Measurements from ENCODE around the gene AFF4.

AFF4 gene

DNA sequence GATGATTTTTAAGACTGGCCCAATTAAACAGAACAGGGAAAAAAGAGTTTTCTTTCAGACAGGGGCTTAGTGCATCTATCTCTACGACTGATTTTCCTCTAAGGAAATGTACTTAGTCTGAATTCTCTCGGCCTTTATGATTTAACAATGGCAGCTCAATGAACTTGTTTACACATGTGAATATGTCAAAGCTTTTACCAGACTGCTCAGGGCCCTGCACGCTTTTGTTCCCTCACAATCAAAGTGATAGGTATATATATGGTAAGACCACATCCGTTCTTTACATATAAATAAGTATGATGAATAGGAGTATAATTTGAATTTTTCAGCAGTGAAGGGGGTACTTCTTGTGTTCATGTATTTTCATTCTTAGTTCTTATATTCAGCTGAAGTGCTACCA lies 62.4 kb downstream of the AFF4 start:
- H3K36me3 ChIP-seq (ENCODE audit: control insufficient read depth, insufficient read depth, low read length), result peaks cover 21% of the 10 kb centered on the region

DNA sequence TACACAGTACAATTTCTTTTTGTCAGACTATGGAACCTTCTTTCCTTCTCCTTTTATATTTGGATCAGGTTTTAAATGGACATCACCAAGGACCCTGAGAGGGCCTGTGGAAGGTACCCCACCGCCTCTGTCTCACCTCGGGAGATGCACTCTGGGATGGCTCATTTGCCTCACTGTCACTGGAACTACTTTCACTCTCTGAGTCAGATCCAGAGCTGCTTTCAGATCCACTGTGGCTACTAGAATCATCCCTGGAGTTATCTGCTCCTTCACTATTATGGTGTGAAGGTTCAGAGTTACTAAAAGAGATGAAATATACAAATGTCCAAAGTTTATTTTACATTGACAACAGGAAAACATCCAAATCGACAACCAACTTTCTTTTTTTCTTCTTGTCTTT lies 65.3 kb downstream of the AFF4 start:
- no peak overlapping the region for H3K4me3 ChIP-seq (ENCODE audit: low read length)
- no peaks in the 10 kb centered on the region for H3K27me3 ChIP-seq (ENCODE audit: control insufficient read depth, insufficient read depth, low read length)
- peaks cover 30% of the 10 kb centered on the region for H3K36me3 ChIP-seq (ENCODE audit: control insufficient read depth, insufficient read depth, low read length)
- no peak overlapping the region for H3K9ac ChIP-seq (ENCODE audit: low read length)
- no peak overlapping the region for H3K27ac ChIP-seq (ENCODE audit: low read depth, low read length)
- H3K4me1 ChIP-seq (ENCODE audit: control insufficient read depth, insufficient read depth, low read length), result no peaks in the 10 kb centered on the region

More for the DNA sequence above, 62.4 kb downstream of the AFF4 start:
- Histone ChIP-seq H3K9ac (ENCODE audit: low read length) (no peak overlapping the region), H3K4me1 (ENCODE audit: control insufficient read depth, insufficient read depth, low read length) (no peaks in the 10 kb centered on the region), H3K27ac (ENCODE audit: low read depth, low read length) (no peak overlapping the region), H3K27me3 (ENCODE audit: control insufficient read depth, insufficient read depth, low read length) (no peaks in the 10 kb centered on the region), H3K4me3 (ENCODE audit: low read length) (no peak overlapping the region)

DNA sequence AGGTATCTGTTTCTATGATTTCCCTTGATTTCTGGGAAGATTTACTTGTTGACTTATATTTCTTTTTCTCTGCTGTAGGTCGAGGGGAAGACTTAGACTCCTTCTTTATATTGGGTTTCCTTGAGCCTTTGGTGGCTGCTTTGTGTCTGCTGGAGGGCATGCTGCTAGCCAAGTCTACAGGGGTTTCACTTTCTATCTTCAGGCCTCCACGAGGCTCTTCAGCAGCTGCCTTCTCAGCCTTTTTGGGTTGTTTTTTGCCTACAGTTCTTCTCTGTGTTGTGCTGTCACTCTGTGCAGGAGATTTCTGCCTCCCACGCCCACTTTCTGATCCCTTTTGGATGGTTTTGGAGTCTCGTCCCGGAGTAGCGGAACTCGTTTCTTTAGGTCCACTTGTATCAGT lies 66.7 kb downstream of the AFF4 start:
- Histone ChIP-seq H3K4me3 (ENCODE audit: low read length) (no peak overlapping the region), H3K27ac (ENCODE audit: low read depth, low read length) (no peak overlapping the region), H3K27me3 (ENCODE audit: control insufficient read depth, insufficient read depth, low read length) (no peaks in the 10 kb centered on the region), H3K4me1 (ENCODE audit: control insufficient read depth, insufficient read depth, low read length) (no peaks in the 10 kb centered on the region), H3K9ac (ENCODE audit: low read length) (no peak overlapping the region), H3K36me3 (ENCODE audit: control insufficient read depth, insufficient read depth, low read length) (peaks cover 34% of the 10 kb centered on the region)

DNA sequence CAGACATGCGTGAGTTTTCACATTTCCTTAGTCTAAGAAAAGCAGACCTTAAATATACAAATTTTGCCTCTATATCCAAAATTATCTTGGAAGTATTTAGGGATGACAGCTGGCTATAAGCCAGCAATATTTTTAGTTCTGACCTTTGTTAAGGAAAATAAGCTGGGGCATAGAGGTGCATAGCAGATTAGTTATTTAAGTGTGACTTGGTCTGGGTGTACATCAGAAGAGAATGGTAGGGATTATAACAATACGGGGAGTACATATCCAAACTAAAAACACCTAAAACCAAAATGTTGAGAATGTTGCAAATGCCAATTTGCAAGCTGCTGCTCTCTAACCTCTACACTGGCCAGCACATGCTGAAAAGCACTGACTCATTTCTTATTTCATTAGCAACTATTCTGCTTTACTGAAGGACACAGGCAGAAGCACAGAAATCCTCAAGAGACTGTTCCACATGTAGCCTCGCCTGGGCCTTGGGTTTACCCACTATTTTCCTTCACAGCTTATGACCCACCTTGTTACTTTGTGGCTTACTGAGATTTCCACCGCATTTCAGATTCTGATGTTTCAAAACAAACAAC lies 67.6 kb downstream of the AFF4 start:
- no peak overlapping the region for H3K9ac ChIP-seq (ENCODE audit: low read length)

DNA sequence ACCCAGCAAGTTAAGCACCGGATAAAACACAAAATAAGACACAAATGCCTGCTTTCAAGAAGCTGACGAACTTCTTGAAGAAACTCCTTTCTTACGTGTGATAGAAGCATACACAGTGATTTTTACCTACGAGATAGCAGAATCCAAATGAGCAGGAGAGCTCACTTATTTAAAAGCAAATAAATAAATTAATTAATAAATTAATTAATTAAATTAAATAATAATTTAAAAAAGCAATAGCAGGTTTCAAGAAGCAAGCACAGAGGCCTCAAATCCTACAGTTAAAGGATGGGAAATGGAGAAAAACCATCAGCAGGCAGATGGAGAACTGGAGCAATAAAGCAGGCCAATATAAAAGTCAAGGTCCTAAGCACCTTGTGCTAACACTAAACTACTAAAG lies 72.6 kb downstream of the AFF4 start:
- Histone ChIP-seq H3K4me3 (ENCODE audit: low read length) (no peak overlapping the region), H3K4me1 (ENCODE audit: control insufficient read depth, insufficient read depth, low read length) (no peaks in the 10 kb centered on the region), H3K27me3 (ENCODE audit: control insufficient read depth, insufficient read depth, low read length) (no peaks in the 10 kb centered on the region), H3K36me3 (ENCODE audit: control insufficient read depth, insufficient read depth, low read length) (peaks cover 30% of the 10 kb centered on the region), H3K9ac (ENCODE audit: low read length) (no peak overlapping the region), H3K27ac (ENCODE audit: low read depth, low read length) (no peak overlapping the region)

More for the DNA sequence above, 67.6 kb downstream of the AFF4 start:
- Histone ChIP-seq H3K4me1 (ENCODE audit: control insufficient read depth, insufficient read depth, low read length) (no peaks in the 10 kb centered on the region), H3K4me3 (ENCODE audit: low read length) (no peak overlapping the region), H3K27ac (ENCODE audit: low read depth, low read length) (no peak overlapping the region), H3K27me3 (ENCODE audit: control insufficient read depth, insufficient read depth, low read length) (no peaks in the 10 kb centered on the region), H3K36me3 (ENCODE audit: control insufficient read depth, insufficient read depth, low read length) (peaks cover 35% of the 10 kb centered on the region)

DNA sequence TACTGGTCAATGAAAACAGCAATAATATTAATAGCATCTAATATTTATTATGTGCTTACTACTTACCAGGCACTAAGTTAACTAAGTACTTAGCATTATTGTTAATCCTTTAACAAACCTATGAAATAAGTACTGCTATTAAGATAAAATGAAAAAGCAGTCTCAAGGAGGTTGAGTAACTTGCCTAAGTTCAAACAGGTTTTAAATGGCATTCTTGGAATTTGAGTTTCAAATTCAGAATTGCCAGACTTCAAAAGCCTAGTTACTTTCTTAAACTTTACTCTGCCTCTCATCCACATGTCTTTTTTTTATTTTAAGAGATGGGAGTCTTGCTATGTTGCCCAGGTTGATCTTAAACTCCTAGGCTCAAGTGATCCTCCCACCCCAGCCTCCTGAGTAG lies 73.9 kb downstream of the AFF4 start:
- H3K4me1 ChIP-seq (ENCODE audit: control insufficient read depth, insufficient read depth, low read length), result no peaks in the 10 kb centered on the region
- H3K36me3 ChIP-seq (ENCODE audit: control insufficient read depth, insufficient read depth, low read length), result peaks cover 25% of the 10 kb centered on the region
- no peaks in the 10 kb centered on the region for H3K27me3 ChIP-seq (ENCODE audit: control insufficient read depth, insufficient read depth, low read length)
- H3K4me3 ChIP-seq (ENCODE audit: low read length), result no peak overlapping the region
- H3K9ac ChIP-seq (ENCODE audit: low read length), result no peak overlapping the region
- H3K27ac ChIP-seq (ENCODE audit: low read depth, low read length), result no peak overlapping the region

DNA sequence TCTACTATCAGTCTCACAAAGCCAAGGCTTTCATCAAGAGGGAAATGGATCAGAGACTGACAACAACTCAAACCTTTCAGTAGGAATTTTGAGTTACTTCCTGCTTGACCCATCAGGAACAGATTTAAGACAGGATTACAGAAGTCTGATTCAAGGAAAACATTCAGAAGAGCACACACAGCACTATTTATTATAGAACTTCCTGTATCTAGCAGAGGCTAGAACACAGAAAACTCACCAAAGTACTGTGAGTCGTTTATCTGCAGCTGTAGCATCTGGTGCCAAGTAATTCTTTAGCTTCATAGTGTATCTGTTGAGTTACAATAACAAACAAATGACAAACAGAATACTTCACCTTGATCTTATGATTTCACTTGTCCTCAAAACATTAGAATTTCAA lies 76.2 kb downstream of the AFF4 start:
- H3K4me1 ChIP-seq (ENCODE audit: control insufficient read depth, insufficient read depth, low read length), result no peaks in the 10 kb centered on the region
- no peak overlapping the region for H3K27ac ChIP-seq (ENCODE audit: low read depth, low read length)
- H3K4me3 ChIP-seq (ENCODE audit: low read length), result no peak overlapping the region
- H3K27me3 ChIP-seq (ENCODE audit: control insufficient read depth, insufficient read depth, low read length), result no peaks in the 10 kb centered on the region
- H3K9ac ChIP-seq (ENCODE audit: low read length), result no peak overlapping the region
- H3K36me3 ChIP-seq (ENCODE audit: control insufficient read depth, insufficient read depth, low read length), result peaks cover 25% of the 10 kb centered on the region

DNA sequence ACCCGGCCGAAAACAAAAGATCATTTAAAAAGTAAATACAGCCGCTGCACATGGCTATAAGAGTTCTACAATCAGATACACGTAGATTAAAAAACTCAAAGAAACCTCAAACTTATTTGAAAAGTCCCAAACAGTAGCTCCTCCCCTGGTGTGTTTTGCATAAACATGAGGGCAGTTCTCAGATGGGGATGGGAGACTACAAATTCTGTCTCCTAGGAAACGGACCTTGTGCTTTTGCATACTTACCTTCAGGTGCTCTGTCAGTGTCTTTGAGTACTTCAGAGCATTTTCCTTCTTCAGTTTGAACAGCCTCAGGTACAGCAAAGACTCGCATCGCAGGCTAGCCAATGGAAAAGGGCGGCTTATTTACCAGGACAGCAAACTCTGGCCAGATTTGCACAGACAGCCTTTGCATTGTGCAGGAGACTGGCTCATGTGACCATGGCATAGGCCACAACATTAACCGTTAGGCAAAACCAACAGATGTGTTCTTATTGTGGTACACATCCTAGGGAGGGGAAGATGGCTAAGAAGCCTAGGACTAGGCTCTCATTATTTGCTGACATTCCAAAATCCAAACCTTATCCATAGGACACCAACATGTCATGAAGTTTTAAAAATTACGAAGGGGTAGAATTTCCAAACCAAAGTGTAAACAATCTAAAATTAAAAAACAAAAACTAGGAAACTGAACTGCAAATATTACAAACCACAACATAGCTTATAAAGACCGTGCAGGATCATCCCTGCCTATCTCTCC lies 77.2 kb downstream of the AFF4 start:
- Histone ChIP-seq H3K27ac (ENCODE audit: low read depth, low read length) (no peak overlapping the region), H3K36me3 (ENCODE audit: control insufficient read depth, insufficient read depth, low read length) (peaks cover 22% of the 10 kb centered on the region)

DNA sequence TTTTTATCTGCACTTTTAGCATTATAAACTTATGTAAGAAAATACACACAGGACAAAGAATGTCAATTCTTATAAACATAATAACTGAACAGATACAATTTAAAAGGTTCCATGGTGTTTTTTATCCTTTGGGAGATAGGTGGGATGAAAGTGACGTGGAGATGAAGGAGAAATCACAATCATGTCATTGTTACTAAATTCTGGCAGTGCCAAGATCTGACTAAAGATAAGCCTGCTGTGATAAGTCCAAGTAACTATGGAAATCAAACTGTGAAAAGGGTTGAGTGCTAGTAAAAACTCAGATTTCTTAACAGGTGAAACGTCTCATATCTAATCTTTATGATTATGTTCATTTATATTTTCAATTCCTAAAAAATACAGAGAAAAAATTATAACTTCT lies 78.9 kb downstream of the AFF4 start:
- Histone ChIP-seq H3K4me3 (ENCODE audit: low read length) (no peak overlapping the region), H3K4me1 (ENCODE audit: control insufficient read depth, insufficient read depth, low read length) (no peaks in the 10 kb centered on the region), H3K27ac (ENCODE audit: low read depth, low read length) (no peak overlapping the region), H3K27me3 (ENCODE audit: control insufficient read depth, insufficient read depth, low read length) (no peaks in the 10 kb centered on the region), H3K36me3 (ENCODE audit: control insufficient read depth, insufficient read depth, low read length) (peaks cover 24% of the 10 kb centered on the region), H3K9ac (ENCODE audit: low read length) (no peak overlapping the region)

More for the DNA sequence above, 77.2 kb downstream of the AFF4 start:
- Histone ChIP-seq H3K27me3 (ENCODE audit: control insufficient read depth, insufficient read depth, low read length) (no peaks in the 10 kb centered on the region), H3K4me3 (ENCODE audit: low read length) (no peak overlapping the region), H3K4me1 (ENCODE audit: control insufficient read depth, insufficient read depth, low read length) (no peaks in the 10 kb centered on the region), H3K9ac (ENCODE audit: low read length) (no peak overlapping the region)

DNA sequence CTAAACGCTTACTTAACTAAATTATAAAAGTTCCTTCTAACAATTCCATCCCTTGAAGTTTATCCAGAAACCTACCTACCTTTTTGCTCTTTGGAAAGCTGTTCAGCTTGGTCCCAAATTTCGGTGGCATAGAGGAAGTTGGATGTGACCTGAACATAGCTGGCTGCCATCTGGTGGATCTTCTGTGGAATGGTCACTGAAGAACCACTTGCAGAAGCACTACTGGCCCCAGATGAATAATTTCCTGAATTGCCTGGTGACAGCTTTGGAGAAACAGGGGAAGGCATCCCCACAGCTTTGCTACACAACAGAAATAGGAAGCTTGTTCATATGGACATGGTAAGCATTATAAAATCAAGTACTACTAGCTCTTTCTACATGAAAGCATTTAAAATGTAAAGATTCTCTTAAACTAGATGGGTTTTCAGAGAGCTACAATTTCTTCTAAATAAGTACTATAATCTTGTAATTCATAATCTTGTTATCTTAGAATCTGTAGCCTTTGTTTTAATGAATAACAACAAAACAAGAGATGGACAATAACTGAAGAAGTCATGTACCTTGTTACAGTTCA lies 80.1 kb downstream of the AFF4 start:
- no peak overlapping the region for H3K9ac ChIP-seq (ENCODE audit: low read length)
- peaks cover 25% of the 10 kb centered on the region for H3K36me3 ChIP-seq (ENCODE audit: control insufficient read depth, insufficient read depth, low read length)
- H3K4me1 ChIP-seq (ENCODE audit: control insufficient read depth, insufficient read depth, low read length), result no peaks in the 10 kb centered on the region
- H3K4me3 ChIP-seq (ENCODE audit: low read length), result no peak overlapping the region
- no peak overlapping the region for H3K27ac ChIP-seq (ENCODE audit: low read depth, low read length)
- H3K27me3 ChIP-seq (ENCODE audit: control insufficient read depth, insufficient read depth, low read length), result no peaks in the 10 kb centered on the region

DNA sequence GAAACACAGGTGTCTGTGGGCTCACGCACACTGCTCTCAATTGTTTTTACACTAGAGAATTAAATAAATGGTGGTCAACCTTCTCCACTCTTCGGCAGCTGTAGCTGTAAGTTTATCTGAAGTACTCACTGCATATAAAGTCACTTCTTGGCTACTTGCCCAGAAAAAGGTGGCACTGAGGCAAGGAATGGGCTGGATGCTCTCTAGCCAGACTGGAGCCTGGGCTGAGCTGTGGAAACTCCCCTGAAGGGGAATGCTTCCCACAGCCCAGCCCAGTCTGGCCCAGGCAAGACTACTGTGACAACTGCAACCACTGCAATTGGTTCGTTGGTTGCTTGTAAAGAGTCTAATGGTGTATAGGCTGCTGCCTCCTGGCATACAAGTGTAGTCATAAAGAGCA lies 85.5 kb downstream of the AFF4 start:
- Histone ChIP-seq H3K9ac (ENCODE audit: low read length) (no peak overlapping the region), H3K36me3 (ENCODE audit: control insufficient read depth, insufficient read depth, low read length) (peaks cover 14% of the 10 kb centered on the region), H3K4me3 (ENCODE audit: low read length) (no peak overlapping the region), H3K4me1 (ENCODE audit: control insufficient read depth, insufficient read depth, low read length) (peaks cover 5% of the 10 kb centered on the region), H3K27me3 (ENCODE audit: control insufficient read depth, insufficient read depth, low read length) (no peaks in the 10 kb centered on the region), H3K27ac (ENCODE audit: low read depth, low read length) (no peak overlapping the region)

DNA sequence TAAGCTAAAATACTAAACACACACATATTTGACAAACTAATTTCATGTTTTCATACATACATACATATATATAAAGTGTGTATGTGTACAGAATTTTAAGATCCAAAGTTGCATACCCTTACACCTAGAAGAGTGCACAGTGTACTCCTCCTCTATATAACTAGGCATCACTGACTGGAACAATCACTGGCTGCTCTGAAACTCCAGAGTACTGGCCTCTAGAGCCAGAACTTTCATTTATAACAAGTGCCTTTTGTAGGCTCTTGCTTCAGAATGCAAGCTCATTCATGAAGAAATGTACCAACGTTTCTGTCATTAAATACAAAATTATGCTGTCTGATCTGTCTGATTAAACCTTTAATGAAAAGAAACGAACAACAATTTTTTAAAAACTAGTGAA lies 86.0 kb downstream of the AFF4 start:
- Histone ChIP-seq H3K4me1 (ENCODE audit: control insufficient read depth, insufficient read depth, low read length) (peaks cover 5% of the 10 kb centered on the region), H3K27ac (ENCODE audit: low read depth, low read length) (no peak overlapping the region), H3K4me3 (ENCODE audit: low read length) (no peak overlapping the region), H3K9ac (ENCODE audit: low read length) (no peak overlapping the region), H3K27me3 (ENCODE audit: control insufficient read depth, insufficient read depth, low read length) (no peaks in the 10 kb centered on the region), H3K36me3 (ENCODE audit: control insufficient read depth, insufficient read depth, low read length) (peaks cover 17% of the 10 kb centered on the region)
